OCI-LY7 (cell line): Measurements from ENCODE around the gene NOTCH3. TPM values are rescaled to one million over a fixed set of nuclear protein-coding genes. Genes with fewer than 3 reads are reported as not detected.
A peak's percentile ranks its signal among the peaks of the same experiment; 100 is the strongest.

Experiments
- BruUV-seq: library from RNA; stranded (reverse); fragments of 400-500 nt; replicated peaks from 2 replicates; lab custom pipeline; 2021; lab: Mats Ljungman, UMichigan
- CTCF ChIA-PET: fragments of 300-600 bp; sonication (Branson Sonifier 250); formaldehyde crosslinking; loops from one replicate; lab custom pipeline; 2022; ENCODE audit warnings: antibody characterized with exemption; ENCODE audit not compliant: unreplicated experiment; lab: Charles Lee
- POLR2A ChIA-PET: fragments of 300-600 bp; sonication (Branson Sonifier 250); formaldehyde crosslinking; loops from one replicate; lab custom pipeline; 2022; ENCODE audit warnings: antibody characterized with exemption; lab: Charles Lee
- DNase-seq: peaks from one replicate; pipeline ENCODE4 v3.0.0-alpha.2; 2015; ENCODE audit warnings: low spot score
- H2AFZ ChIP-seq: fragments of 200-600 bp; sonication (generic), shearing (Covaris generic); 2 replicates; pipeline ENCODE4 v1.6.1; 2014; ENCODE audit warnings: mild to moderate bottlenecking, antibody characterized with exemption, low read length, moderate library complexity
- H3K27ac ChIP-seq: fragments of 200-600 bp; sonication (generic); 2 replicates; pipeline ENCODE4 v1.5.1; 2014; ENCODE audit warnings: mixed run types, low read depth, mild to moderate bottlenecking, moderate library complexity, low read length, inconsistent platforms; ENCODE audit not compliant: poor library complexity, severe bottlenecking
- H3K36me3 ChIP-seq: fragments of 200-600 bp; sonication (generic); 2 replicates; pipeline ENCODE4 v1.6.1; 2014; ENCODE audit warnings: mild to moderate bottlenecking, antibody characterized with exemption, low read length, moderate library complexity, mixed read lengths; ENCODE audit not compliant: insufficient read depth
- H3K4me1 ChIP-seq: fragments of 200-600 bp; sonication (generic); 2 replicates; pipeline ENCODE4 v1.5.1; 2014; ENCODE audit warnings: mild to moderate bottlenecking, low read length; ENCODE audit not compliant: insufficient read depth, poor library complexity, severe bottlenecking
- H3K4me2 ChIP-seq: fragments of 200-600 bp; sonication (generic); 2 replicates; pipeline ENCODE4 v1.6.1; 2014; ENCODE audit warnings: mild to moderate bottlenecking, low read length
- H3K4me3 ChIP-seq: fragments of 200-600 bp; sonication (generic); 2 replicates; pipeline ENCODE4 v1.5.1; 2014; ENCODE audit warnings: mild to moderate bottlenecking, low read depth, low read length; ENCODE audit not compliant: poor library complexity, severe bottlenecking
- H3K79me2 ChIP-seq: fragments of 200-600 bp; sonication (generic); 2 replicates; pipeline ENCODE4 v1.6.1; 2016; ENCODE audit warnings: low read depth, mild to moderate bottlenecking, low read length, moderate library complexity, mixed read lengths; ENCODE audit not compliant: insufficient read depth
- H3K9me2 ChIP-seq: fragments of 200-600 bp; sonication (generic); 2 replicates; pipeline ENCODE4 v1.6.1; 2016; ENCODE audit warnings: mild to moderate bottlenecking, low read length, mixed read lengths; ENCODE audit not compliant: insufficient read depth
- H3K9me3 ChIP-seq: fragments of 200-600 bp; sonication (generic); 2 replicates; pipeline ENCODE4 v1.6.1; 2014; ENCODE audit warnings: mild to moderate bottlenecking, mixed run types, low read length, mixed read lengths
- H4K20me1 ChIP-seq: fragments of 200-600 bp; sonication (generic); 2 replicates; pipeline ENCODE4 v1.6.1; 2014; ENCODE audit warnings: mild to moderate bottlenecking, antibody characterized with exemption, low read length, moderate library complexity, mixed read lengths; ENCODE audit not compliant: insufficient read depth
- CTCF ChIP-seq: fragments of 200-600 bp; sonication (generic); conservative IDR thresholded peaks from 2 replicates; pipeline ENCODE4 v1.5.1; 2014; ENCODE audit warnings: mild to moderate bottlenecking, antibody characterized with exemption, low read length, moderate library complexity, mixed read lengths
- EZH2phosphoT487 ChIP-seq: fragments of 200-600 bp; sonication (generic); IDR thresholded peaks from 2 replicates; pipeline ENCODE4 v1.6.1; 2018; ENCODE audit warnings: low read depth, borderline replicate concordance, mild to moderate bottlenecking, mixed run types, antibody characterized with exemption, low read length, moderate library complexity, mixed read lengths
- intact Hi-C: fragments of 100-400 bp; cut with micrococcal nuclease; formaldehyde crosslinking; loops from one replicate; pipeline ENCODE4 v1.10.0; 2022; ENCODE audit not compliant: unreplicated experiment
- total RNA-seq, 2 experiments: library from RNA; depleted of rRNA in 1 of 2; stranded (reverse); fragments of >200 nt in 1 of 2; shearing (Covaris generic) in 1 of 2; gene quantifications; 2 replicates each; pipeline ENCODE4 v1.2.3, GENCODE V29; 2014 to 2022

NOTCH3 gene
- total RNA-seq, 2 experiments from 2014 or later = 0.25 TPM; not detected in 1

- Histone ChIP-seq H3K79me2 (no peaks in the 10 kb centered on the region), H3K27ac (no peak overlapping the region), H2AFZ (no peak overlapping the region), H3K4me1 (no peaks in the 10 kb centered on the region), H4K20me1 (no peaks in the 10 kb centered on the region), H3K4me3 (no peak overlapping the region), H3K36me3 (no peaks in the 10 kb centered on the region), H3K4me2 (no peak overlapping the region), H3K9me2 (no peaks in the 10 kb centered on the region), H3K9me3 (peaks cover 7% of the 10 kb centered on the region; the same call in 1 of the 2 replicates)
- POLR2A ChIA-PET = no interaction called here
- intact Hi-C loops = no loop called here
- CTCF ChIA-PET = no interaction called here
- no TSS peak for BruUV-seq
- TF ChIP-seq EZH2phosphoT487 (no peak), CTCF (peak; percentile 86)
- DNase-seq = peak; percentile 55
Measured at GRCh38 chr19:15154002-15154612, 46.7 kb downstream of the NOTCH3 start.

GRCh38 chr19:15149737-15150136, 51.1 kb downstream of the NOTCH3 start:
- Histone ChIP-seq H3K79me2 (no peaks in the 10 kb centered on the region), H3K9me3 (peaks cover 7% of the 10 kb centered on the region; the same call in 1 of the 2 replicates), H3K4me3 (no peak overlapping the region), H3K9me2 (no peaks in the 10 kb centered on the region), H3K27ac (no peak overlapping the region), H4K20me1 (no peaks in the 10 kb centered on the region), H2AFZ (no peak overlapping the region), H3K4me2 (no peak overlapping the region), H3K4me1 (no peaks in the 10 kb centered on the region), H3K36me3 (no peaks in the 10 kb centered on the region)
- ChIA-PET CTCF (interaction anchor here (1.0 kb wide), 1 partner anchor 48 kb away, joined by 3 read pairs; no protein-coding TSS in a partner anchor), POLR2A (no interaction called here)
- no peak for TF ChIP-seq EZH2phosphoT487
- TF ChIP-seq CTCF = no peak
- intact Hi-C loops = loop anchor here (1.0 kb wide), 1 partner anchor 57 kb away; no protein-coding TSS in a partner anchor
- DNase-seq = no peak
- BruUV-seq = no TSS peak

- Histone ChIP-seq H3K36me3 (no peaks in the 10 kb centered on the region), H3K79me2 (no peaks in the 10 kb centered on the region), H3K27ac (no peak overlapping the region), H3K4me3 (no peak overlapping the region), H2AFZ (no peak overlapping the region), H4K20me1 (no peaks in the 10 kb centered on the region), H3K9me2 (no peaks in the 10 kb centered on the region), H3K4me2 (no peak overlapping the region), H3K4me1 (no peaks in the 10 kb centered on the region), H3K9me3 (no peaks in the 10 kb centered on the region)
- no peak for DNase-seq
- TF ChIP-seq CTCF (no peak), EZH2phosphoT487 (no peak)
- ChIA-PET CTCF (interaction anchor here (0.6 kb wide), 1 partner anchor 15 kb away, joined by 3 read pairs; no protein-coding TSS in a partner anchor), POLR2A (interaction anchor here (0.5 kb wide), 1 partner anchor 55 kb away, joined by 5 read pairs; no protein-coding TSS in a partner anchor)
- no TSS peak for BruUV-seq
- intact Hi-C loops = no loop called here
Measured at GRCh38 chr19:15147090-15147489, 53.7 kb downstream of the NOTCH3 start.
